Measurements from ENCODE around the gene CASQ2. TPM values are rescaled to one million over a fixed set of nuclear protein-coding genes. Genes with fewer than 3 reads are reported as not detected.
A peak's percentile ranks its signal among the peaks of the same experiment; 100 is the strongest.

The CASQ2 gene
- total and polyA plus RNA-seq, 2 donors (not counting 3 experiments of a cell fraction or from before 2014, with no cell fraction given) = not detected

- Histone ChIP-seq H3K9me1 (replicated peaks; ENCODE audit: control insufficient read depth, extremely low read depth, insufficient read depth, low read length) (no peaks in the 10 kb centered on the region), H3K4me2 (ENCODE audit: insufficient read depth, low read length) (no peak overlapping the region), H3K4me3 (replicated peaks in 1 of 3; ENCODE audit: insufficient read depth in 1 of 3, low read depth in 1 of 3, low read length in 3 of 3) (no peak overlapping the region), H4K20me1 (replicated peaks; ENCODE audit: control insufficient read depth, extremely low read depth, insufficient read depth, low read length) (no peaks in the 10 kb centered on the region), H3K9ac (replicated peaks; ENCODE audit: extremely low read depth, insufficient read depth, low read length) (no peak overlapping the region), H3K79me2 (ENCODE audit: control insufficient read depth, insufficient read depth, low read length) (no peaks in the 10 kb centered on the region), H2AFZ (ENCODE audit: low read depth, low read length) (no peak overlapping the region), H3K9me3 (replicated peaks; ENCODE audit: control insufficient read depth, insufficient read depth, low read length) (no peaks in the 10 kb centered on the region), H3K4me1 (ENCODE audit: control insufficient read depth, extremely low read depth, insufficient read depth, low read length) (no peaks in the 10 kb centered on the region), H3K36me3 (ENCODE audit: control insufficient read depth in 2 of 2, extremely low read depth in 1 of 2, insufficient read depth in 2 of 2, low read length in 2 of 2) (no peaks in the 10 kb centered on the region), H3K27ac (ENCODE audit: insufficient read depth, low read depth, low read length) (no peak overlapping the region), H3K27me3 (ENCODE audit: control insufficient read depth in 2 of 2, insufficient read depth in 2 of 2, low read length in 2 of 2) (peaks cover 0 to 13% of the 10 kb centered on the region in 2 experiments)
- ChIA-PET POLR2A (no interaction called here), CTCF (interaction anchor here (0.7 to 4.3 kb wide), 18 partner anchors 9 to 633 kb away, joined by 3 to 65 read pairs (median 4); no protein-coding TSS in a partner anchor)
- intact Hi-C loops (cut with micrococcal nuclease) = loop anchor here (1.0 kb wide), 2 partner anchors 55 to 164 kb away; no protein-coding TSS in a partner anchor
- dilution Hi-C loops (cut with MboI; ENCODE audit: extremely low pct_ligation_motif_present, low sequenced_read_pairs) = no loop called here
- DNase-seq (ENCODE audit: low read depth, low spot score) = peak; percentile 73
- BruUV-seq (replicated peaks) = no TSS peak
- TF ChIP-seq CTCF (IDR thresholded peaks at IDR 0.05; ENCODE audit: extremely low read depth in 1 of 2, insufficient read depth in 1 of 2, low read depth in 1 of 2, low read length in 2 of 2) (peak; percentile 58 to 69), POLR2AphosphoS5 (IDR thresholded peaks at IDR 0.05; ENCODE audit: insufficient read depth, low read depth, low read length) (no peak)
- FAIRE-seq = peak; percentile 52
These were observed 3.4 kb upstream of the CASQ2 start for GRCh38 chr1:115771847-115772457.

- Histone ChIP-seq H3K4me3 (replicated peaks in 1 of 3; ENCODE audit: insufficient read depth in 1 of 3, low read depth in 1 of 3, low read length in 3 of 3) (no peak overlapping the region), H3K9me3 (replicated peaks; ENCODE audit: control insufficient read depth, insufficient read depth, low read length) (no peaks in the 10 kb centered on the region), H3K27ac (ENCODE audit: insufficient read depth, low read depth, low read length) (no peak overlapping the region), H4K20me1 (replicated peaks; ENCODE audit: control insufficient read depth, extremely low read depth, insufficient read depth, low read length) (no peaks in the 10 kb centered on the region), H2AFZ (ENCODE audit: low read depth, low read length) (no peak overlapping the region), H3K4me2 (ENCODE audit: insufficient read depth, low read length) (no peak overlapping the region), H3K79me2 (ENCODE audit: control insufficient read depth, insufficient read depth, low read length) (no peaks in the 10 kb centered on the region), H3K9ac (replicated peaks; ENCODE audit: extremely low read depth, insufficient read depth, low read length) (no peak overlapping the region), H3K36me3 (ENCODE audit: control insufficient read depth in 2 of 2, extremely low read depth in 1 of 2, insufficient read depth in 2 of 2, low read length in 2 of 2) (no peaks in the 10 kb centered on the region), H3K27me3 (ENCODE audit: control insufficient read depth in 2 of 2, insufficient read depth in 2 of 2, low read length in 2 of 2) (peaks cover 0 to 10% of the 10 kb centered on the region in 2 experiments), H3K4me1 (ENCODE audit: control insufficient read depth, extremely low read depth, insufficient read depth, low read length) (no peaks in the 10 kb centered on the region), H3K9me1 (replicated peaks; ENCODE audit: control insufficient read depth, extremely low read depth, insufficient read depth, low read length) (no peaks in the 10 kb centered on the region)
- dilution Hi-C loops (cut with MboI; ENCODE audit: extremely low pct_ligation_motif_present, low sequenced_read_pairs) = no loop called here
- POLR2A ChIA-PET = no interaction called here
- no TSS peak for BruUV-seq (replicated peaks)
- intact Hi-C loops (cut with micrococcal nuclease) = no loop called here
- no peak for DNase-seq (ENCODE audit: low read depth, low spot score)
- CTCF ChIA-PET = interaction anchor here (0.7 to 4.3 kb wide), 19 partner anchors 8 to 714 kb away, joined by 3 to 65 read pairs (median 4); no protein-coding TSS in a partner anchor
- FAIRE-seq = no peak
- TF ChIP-seq JUN (IDR thresholded peaks at IDR 0.05; ENCODE audit: borderline replicate concordance, insufficient read depth, insufficient read length, low read depth) (no peak), GATA2 (IDR thresholded peaks at IDR 0.05; ENCODE audit: insufficient read depth, insufficient read length, low read depth, low read length) (no peak), MAX (IDR thresholded peaks at IDR 0.05; ENCODE audit: insufficient read depth, insufficient read length) (no peak), EZH2 (IDR thresholded peaks at IDR 0.05; ENCODE audit: borderline replicate concordance, low read depth, low read length, severe bottlenecking) (no peak), CTCF (IDR thresholded peaks at IDR 0.05; ENCODE audit: extremely low read depth in 1 of 2, insufficient read depth in 1 of 2, low read depth in 1 of 2, low read length in 2 of 2) (no peak), POLR2AphosphoS5 (IDR thresholded peaks at IDR 0.05; ENCODE audit: insufficient read depth, low read depth, low read length) (no peak), FOS (IDR thresholded peaks at IDR 0.05; ENCODE audit: borderline replicate concordance, insufficient read depth, low read length) (no peak), POLR2A (IDR thresholded peaks at IDR 0.05; ENCODE audit: low read depth, low read length) (no peak)
These were observed 2.8 kb upstream of the CASQ2 start for GRCh38 chr1:115771094-115771846.

Data from endothelial cell of umbilical vein (primary cell).